Omental fat pad (tissue), 4 donors: ENCODE results near the gene CAMK2N2. TPM values are rescaled to one million over a fixed set of nuclear protein-coding genes. Genes with fewer than 3 reads are reported as not detected.

Experiments
- ATAC-seq: fragments of 150-250 bp; one replicate; pipeline ENCODE4 v1.9.1; 2016; ENCODE audit warnings: mild to moderate bottlenecking, moderate library complexity; ENCODE audit not compliant: low FRiP score
- DNase-seq: peaks from one replicate; pipeline ENCODE4 v3.0.0-alpha.2; 2019; ENCODE audit warnings: low spot score
- total RNA-seq, 4 donors: library from RNA; depleted of rRNA; stranded (reverse); fragments of >200 nt; gene quantifications; one replicate each; pipeline ENCODE4 v1.1.0, GENCODE V29; 2016
- TF ChIP-seq, protein P1 (sequence below), 3 donors: fragments of 450-650 bp; IDR thresholded peaks; one replicate each; pipeline ENCODE4 v1.5.1; 2016 to 2017; ENCODE audit warnings: antibody characterized with exemption in 3 of 3, mild to moderate bottlenecking in 3 of 3, moderate library complexity in 2 of 3

Gene CAMK2N2
- total RNA-seq, 4 donors from 2014 or later, result 0.28 TPM; not detected in 3

DNA sequence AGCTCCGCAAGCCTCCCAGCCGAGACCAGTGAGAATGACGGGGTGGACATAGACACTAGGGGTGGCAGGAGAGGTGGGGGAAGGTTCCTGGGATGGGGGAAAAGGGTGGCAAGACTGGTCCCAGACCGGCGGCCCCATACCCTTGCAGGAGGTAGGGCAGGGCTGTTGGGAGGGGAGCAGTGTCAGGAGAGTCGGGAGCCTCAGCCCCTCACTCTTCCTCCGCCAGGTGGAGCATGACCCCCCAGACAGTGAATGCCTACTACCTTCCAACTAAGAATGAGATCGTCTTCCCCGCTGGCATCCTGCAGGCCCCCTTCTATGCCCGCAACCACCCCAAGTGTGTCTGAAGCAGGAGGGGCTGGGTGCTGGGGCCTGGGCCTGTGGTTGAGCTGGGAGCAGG is 29.0 kb upstream of the CAMK2N2 start:
- no peak for ATAC-seq
- TF ChIP-seq, protein P1, sequence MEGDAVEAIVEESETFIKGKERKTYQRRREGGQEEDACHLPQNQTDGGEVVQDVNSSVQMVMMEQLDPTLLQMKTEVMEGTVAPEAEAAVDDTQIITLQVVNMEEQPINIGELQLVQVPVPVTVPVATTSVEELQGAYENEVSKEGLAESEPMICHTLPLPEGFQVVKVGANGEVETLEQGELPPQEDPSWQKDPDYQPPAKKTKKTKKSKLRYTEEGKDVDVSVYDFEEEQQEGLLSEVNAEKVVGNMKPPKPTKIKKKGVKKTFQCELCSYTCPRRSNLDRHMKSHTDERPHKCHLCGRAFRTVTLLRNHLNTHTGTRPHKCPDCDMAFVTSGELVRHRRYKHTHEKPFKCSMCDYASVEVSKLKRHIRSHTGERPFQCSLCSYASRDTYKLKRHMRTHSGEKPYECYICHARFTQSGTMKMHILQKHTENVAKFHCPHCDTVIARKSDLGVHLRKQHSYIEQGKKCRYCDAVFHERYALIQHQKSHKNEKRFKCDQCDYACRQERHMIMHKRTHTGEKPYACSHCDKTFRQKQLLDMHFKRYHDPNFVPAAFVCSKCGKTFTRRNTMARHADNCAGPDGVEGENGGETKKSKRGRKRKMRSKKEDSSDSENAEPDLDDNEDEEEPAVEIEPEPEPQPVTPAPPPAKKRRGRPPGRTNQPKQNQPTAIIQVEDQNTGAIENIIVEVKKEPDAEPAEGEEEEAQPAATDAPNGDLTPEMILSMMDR (IDR thresholded peaks at IDR 0.05), result no peak
- no peak for DNase-seq

DNA sequence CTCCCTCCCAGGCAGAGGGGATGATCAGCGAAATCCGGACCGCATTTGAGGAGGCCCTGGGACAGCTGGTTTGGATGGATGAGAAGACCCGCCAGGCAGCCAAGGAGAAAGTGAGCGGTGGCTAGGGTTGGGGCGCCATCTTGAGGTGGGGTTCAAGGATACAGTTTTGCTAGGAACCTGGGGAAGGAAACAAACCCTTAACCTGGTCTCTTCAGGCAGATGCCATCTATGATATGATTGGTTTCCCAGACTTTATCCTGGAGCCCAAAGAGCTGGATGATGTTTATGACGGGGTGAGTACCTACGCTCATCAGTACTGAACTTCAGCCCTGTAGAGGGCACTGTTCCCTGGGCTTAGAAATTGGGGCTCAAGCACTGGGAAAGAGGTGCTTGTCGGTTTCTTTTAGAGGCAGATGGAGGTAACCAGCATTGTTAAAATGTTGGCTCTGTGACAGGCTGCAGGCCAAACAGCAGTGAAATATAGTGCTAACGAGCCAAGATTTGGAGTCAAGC is 28.1 kb upstream of the CAMK2N2 start:
- DNase-seq, result no peak
- no peak for ATAC-seq
- TF ChIP-seq, protein P1 (IDR thresholded peaks at IDR 0.05), result no peak

DNA sequence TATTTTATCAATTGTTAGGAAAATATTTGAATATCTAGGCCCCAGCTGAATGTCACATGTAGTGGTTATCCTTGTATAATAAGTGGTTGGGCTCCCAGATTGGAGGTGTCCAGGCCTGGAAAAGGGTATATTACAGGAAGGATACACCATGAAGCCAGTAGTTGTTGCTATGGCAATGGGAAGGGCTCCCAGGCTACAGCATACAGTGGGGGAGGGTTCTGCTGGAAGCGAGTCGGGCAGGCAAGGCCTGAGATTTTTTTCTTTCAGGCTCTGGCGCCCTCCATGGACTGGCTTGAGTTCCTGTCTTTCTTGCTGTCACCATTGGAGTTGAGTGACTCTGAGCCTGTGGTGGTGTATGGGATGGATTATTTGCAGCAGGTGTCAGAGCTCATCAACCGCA is 23.3 kb upstream of the CAMK2N2 start:
- TF ChIP-seq, protein P1 (IDR thresholded peaks at IDR 0.05), result no peak
- DNase-seq (no peak), ATAC-seq (no peak)

DNA sequence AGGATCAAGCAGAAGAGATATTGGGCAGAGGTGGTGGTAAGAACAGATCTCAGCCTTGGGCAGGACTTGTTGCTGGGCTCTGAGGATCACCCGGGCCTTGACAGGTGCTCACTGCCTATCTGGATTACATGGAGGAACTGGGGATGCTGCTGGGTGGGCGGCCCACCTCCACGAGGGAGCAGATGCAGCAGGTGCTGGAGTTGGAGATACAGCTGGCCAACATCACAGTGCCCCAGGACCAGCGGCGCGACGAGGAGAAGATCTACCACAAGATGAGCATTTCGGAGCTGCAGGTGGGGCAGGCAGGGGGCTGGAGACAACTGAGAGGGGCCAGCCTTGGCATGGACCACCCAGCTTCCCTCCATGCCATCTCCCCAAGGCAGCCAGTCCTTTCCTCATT is 22.3 kb upstream of the CAMK2N2 start:
- ATAC-seq (no peak), DNase-seq (no peak)
- TF ChIP-seq, protein P1 (IDR thresholded peaks at IDR 0.05), result no peak

DNA sequence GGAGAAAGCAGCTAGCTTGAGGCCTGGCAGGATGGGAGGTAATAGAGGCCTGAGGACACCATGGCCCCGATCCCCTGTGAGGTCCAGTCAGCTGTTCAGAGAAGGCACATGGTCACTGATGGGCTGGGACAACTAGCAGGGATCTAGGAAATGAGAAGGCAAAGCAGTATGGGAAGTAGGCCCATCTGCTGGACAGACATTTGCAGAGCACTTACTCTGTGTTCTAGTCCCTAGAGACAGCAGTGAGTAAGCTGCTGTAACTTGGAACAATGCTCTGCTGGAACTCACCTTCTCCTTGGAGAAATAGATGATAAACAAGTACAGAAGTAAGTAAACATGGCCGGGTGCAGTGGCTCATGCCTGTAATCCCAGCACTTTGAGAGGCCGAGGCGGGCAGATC is 21.6 kb upstream of the CAMK2N2 start:
- DNase-seq, result no peak
- ATAC-seq, result no peak
- TF ChIP-seq, protein P1 (IDR thresholded peaks at IDR 0.05), result no peak

DNA sequence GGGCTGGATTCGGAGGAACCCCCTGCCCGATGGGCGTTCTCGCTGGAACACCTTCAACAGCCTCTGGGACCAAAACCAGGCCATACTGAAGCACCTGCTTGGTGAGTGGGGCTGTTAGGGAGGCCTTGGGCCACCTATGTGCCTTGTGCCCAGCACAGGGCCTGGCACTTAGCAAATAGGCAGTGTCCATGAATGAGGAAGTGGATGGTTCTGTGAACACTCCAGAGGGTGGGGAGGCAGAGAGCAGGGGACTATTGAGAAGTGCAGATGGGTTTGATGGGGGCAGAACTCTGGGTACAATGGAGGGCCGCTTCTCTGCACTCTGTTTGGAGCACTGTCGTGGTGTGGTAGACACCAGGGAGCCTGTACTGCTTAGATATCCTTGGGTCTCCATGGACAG is 16.0 kb upstream of the CAMK2N2 start:
- no peak for ATAC-seq

More for the DNA sequence above, 16.0 kb upstream of the CAMK2N2 start:
- DNase-seq, result no peak
- TF ChIP-seq, protein P1 (IDR thresholded peaks at IDR 0.05), result no peak
